IPS DF 6.9 (cell line): Measurements from ENCODE around the gene PRR5.

ENCODE experiments used
- DNase-seq: peaks from one replicate; pipeline ENCODE4 v3.0.0-alpha.2; 2013; ENCODE audit warnings: low read depth, low spot score
- H3K27ac ChIP-seq: one replicate; pipeline ENCODE4 v1.5.1; 2013; ENCODE audit warnings: low read length, control low read depth
- H3K27me3 ChIP-seq: 2 replicates; pipeline ENCODE4 v1.6.1; 2013; ENCODE audit warnings: mild to moderate bottlenecking, low read length; ENCODE audit not compliant: control insufficient read depth, insufficient read depth
- H3K36me3 ChIP-seq: 2 replicates; pipeline ENCODE4 v1.6.1; 2013; ENCODE audit warnings: low read length; ENCODE audit not compliant: control insufficient read depth, insufficient read depth
- H3K4me1 ChIP-seq: 2 replicates; pipeline ENCODE4 v1.6.1; 2013; ENCODE audit warnings: low read length; ENCODE audit not compliant: control insufficient read depth, insufficient read depth
- H3K4me3 ChIP-seq: 2 replicates; pipeline ENCODE4 v1.5.1; 2013; ENCODE audit warnings: mild to moderate bottlenecking, low read length
- H3K9me3 ChIP-seq: 2 replicates; pipeline ENCODE4 v1.6.1; 2013; ENCODE audit warnings: low read length, inconsistent platforms; ENCODE audit not compliant: control insufficient read depth, insufficient read depth
- WGBS: extraction: QIAGEN DNeasy Blood & Tissue Kit; methylation state at CpG from one replicate; pipeline ENCODE4 v1.1.7; 2013; ENCODE audit warnings: mixed read lengths, missing lambda C conversion rate; ENCODE audit not compliant: insufficient read length, insufficient coverage; 5-methylcytosine and 5-hydroxymethylcytosine counted together

The PRR5 gene

DNA sequence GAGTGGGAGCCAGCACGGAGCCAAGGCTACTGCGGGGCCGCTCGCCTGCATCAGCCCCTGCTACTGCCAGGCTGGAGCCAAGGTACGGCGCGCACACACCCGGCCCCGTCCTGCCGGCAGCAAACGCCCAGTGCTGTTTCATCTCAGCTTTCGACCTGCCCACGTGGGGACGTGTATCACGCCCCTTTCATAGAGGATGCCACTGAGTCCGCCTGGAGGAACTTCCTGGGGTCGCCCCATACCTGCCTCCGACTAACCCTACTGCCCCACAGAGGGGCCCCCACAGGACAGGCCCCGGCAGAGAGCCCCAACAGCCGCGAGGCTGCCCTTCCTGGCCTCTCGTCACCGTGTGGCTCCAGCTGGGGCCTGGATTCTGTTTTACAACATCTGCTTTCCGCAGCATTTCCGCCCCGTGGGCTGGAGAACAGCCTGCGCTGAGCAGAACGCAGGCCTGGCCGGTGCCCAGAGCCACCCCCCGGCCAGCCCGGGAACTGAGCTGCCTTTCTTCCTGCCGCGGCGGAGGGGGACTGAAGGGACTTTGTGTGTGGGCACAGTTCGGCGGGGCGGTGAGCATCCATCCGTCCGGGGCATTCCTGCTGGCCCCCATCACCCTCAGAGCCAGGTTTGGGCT, 27.5 kb downstream of the PRR5 start:
- Histone ChIP-seq H3K36me3 (no peaks in the 10 kb centered on the region), H3K27ac (no peak overlapping the region), H3K27me3 (no peaks in the 10 kb centered on the region), H3K4me1 (peaks cover 2% of the 10 kb centered on the region; the same call in 1 of the 2 replicates), H3K9me3 (no peaks in the 10 kb centered on the region), H3K4me3 (no peak overlapping the region)
- WGBS: no CpG with 5 or more reads among the region's 39 CpGs
- DNase-seq: no peak

GRCh38 chr22:44730022-44730393, 28.0 kb downstream of the PRR5 start:
- no peaks in the 10 kb centered on the region for H3K36me3 ChIP-seq
- no CpG with 5 or more reads among the region's 14 CpGs for WGBS
- H3K27ac ChIP-seq: no peak overlapping the region
- peaks cover 2% of the 10 kb centered on the region; the same call in 1 of the 2 replicates for H3K4me1 ChIP-seq
- H3K9me3 ChIP-seq: no peaks in the 10 kb centered on the region
- no peak for DNase-seq
- no peak overlapping the region for H3K4me3 ChIP-seq
- H3K27me3 ChIP-seq: no peaks in the 10 kb centered on the region

DNA sequence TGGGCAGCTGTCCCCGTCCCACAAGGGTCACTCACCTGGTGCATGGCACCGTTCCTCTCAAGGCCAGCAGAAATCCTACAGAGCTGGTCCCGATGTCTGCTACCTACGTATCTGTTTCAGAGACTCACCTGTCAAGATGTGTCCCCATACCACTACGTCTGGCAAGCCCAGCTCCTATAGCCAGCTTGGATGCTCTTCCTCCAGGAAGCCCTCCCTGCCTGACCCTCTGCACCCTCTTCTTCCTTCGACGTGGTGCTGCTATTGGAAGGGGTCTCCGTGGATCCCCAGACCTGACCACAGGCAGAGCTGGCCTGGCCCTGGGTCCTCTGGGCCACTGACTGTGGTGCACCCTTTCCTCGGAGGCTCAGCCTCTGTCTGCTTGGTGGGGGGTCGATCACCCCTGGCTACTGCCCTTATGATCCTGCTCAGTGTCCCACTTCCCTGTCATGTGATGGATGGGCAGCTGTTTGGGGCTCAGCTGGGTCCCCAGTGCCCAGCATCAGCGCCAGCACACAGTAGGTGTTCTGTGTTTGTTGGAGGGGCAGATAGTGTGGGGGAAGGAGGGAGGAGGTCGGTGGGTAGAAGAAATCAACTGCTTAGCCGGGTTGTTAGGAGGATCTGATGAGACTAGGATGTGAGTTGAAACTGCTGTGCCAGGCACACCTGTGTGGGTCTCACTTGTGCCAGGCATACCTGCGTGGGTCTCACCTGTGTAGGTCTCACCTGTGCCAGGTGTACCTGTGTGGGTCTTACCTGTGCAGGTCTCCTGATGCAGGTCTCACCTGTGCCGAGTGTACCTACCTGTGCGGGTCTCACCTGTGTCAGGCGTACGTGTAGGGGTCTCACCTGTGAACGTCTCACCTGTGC, 28.7 kb downstream of the PRR5 start:
- DNase-seq: no peak

GRCh38 chr22:44731357-44731970, 29.5 kb downstream of the PRR5 start:
- Histone ChIP-seq H3K4me1 (peaks cover 2% of the 10 kb centered on the region; the same call in 1 of the 2 replicates), H3K27ac (no peak overlapping the region), H3K36me3 (no peaks in the 10 kb centered on the region; the same call in 1 of the 2 replicates), H3K4me3 (no peak overlapping the region), H3K27me3 (no peaks in the 10 kb centered on the region), H3K9me3 (no peaks in the 10 kb centered on the region)
- WGBS: no CpG with 5 or more reads among the region's 7 CpGs
- DNase-seq: no peak

More for the DNA sequence above, 28.7 kb downstream of the PRR5 start:
- Histone ChIP-seq H3K27ac (no peak overlapping the region), H3K27me3 (no peaks in the 10 kb centered on the region), H3K4me1 (peaks cover 2% of the 10 kb centered on the region; the same call in 1 of the 2 replicates), H3K4me3 (no peak overlapping the region), H3K9me3 (no peaks in the 10 kb centered on the region), H3K36me3 (no peaks in the 10 kb centered on the region)
- no CpG with 5 or more reads among the region's 19 CpGs for WGBS

GRCh38 chr22:44732017-44732561, 30.1 kb downstream of the PRR5 start:
- H3K27ac ChIP-seq: no peak overlapping the region
- no peaks in the 10 kb centered on the region for H3K27me3 ChIP-seq
- no peaks in the 10 kb centered on the region for H3K9me3 ChIP-seq
- WGBS: no CpG with 5 or more reads among the region's 21 CpGs
- H3K4me3 ChIP-seq: no peak overlapping the region
- DNase-seq: no peak
- H3K36me3 ChIP-seq: no peaks in the 10 kb centered on the region; the same call in 1 of the 2 replicates
- peaks cover 2% of the 10 kb centered on the region; the same call in 1 of the 2 replicates for H3K4me1 ChIP-seq

DNA sequence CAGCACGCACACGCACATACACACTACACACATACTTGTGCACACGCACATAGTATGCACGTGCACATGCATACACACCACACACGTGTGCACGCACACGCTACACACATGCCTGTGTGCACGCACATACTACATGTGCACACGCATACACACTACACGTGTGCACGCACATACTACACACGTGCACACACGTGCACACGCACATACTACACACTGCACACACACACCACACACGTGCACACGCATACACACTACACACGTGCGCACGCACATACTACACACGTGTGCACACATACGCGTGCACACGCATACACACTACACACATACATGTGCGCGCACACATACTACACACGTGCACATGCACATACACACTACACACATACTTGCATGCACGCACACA, 30.7 kb downstream of the PRR5 start:
- no peaks in the 10 kb centered on the region; the same call in 1 of the 2 replicates for H3K36me3 ChIP-seq
- no peak for DNase-seq
- WGBS: no CpG with 5 or more reads among the region's 27 CpGs
- H3K4me3 ChIP-seq: no peak overlapping the region
- H3K27ac ChIP-seq: no peak overlapping the region
- H3K9me3 ChIP-seq: no peaks in the 10 kb centered on the region
- no peaks in the 10 kb centered on the region for H3K27me3 ChIP-seq
- H3K4me1 ChIP-seq: peaks cover 4% of the 10 kb centered on the region; the same call in 1 of the 2 replicates

DNA sequence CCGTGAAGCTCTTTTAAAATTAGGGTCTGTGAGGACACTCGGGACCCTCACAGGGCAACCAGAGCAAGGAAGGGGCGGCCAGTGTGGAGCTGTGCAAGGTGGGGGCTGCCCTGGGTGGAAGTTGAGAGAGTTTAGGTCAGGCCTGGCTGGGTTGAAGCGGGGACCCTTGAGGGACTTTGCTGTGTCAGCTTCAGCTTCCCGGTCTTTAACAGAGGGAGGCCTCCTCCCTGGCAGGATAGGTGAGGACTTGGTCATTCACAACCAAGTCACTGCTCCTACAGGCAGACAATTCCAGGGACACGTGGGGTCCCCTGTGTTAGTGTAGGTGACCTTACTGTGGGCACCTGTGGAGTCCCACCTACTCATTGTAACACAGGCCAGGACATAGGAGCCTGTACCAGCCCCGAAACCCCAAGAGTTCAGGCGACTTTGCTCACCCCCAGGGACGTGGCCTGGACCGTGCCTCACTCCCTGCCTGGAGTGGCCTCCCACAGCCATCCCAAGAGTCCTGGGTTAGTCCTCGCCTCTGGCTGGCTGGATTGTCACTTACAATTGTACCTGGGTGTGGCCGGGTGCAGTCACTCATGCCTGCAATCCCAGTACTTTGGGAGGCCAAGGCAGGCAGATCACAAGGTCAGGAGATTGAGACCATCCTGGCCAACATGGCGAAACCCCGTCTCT, 31.6 kb downstream of the PRR5 start:
- H3K9me3 ChIP-seq: no peaks in the 10 kb centered on the region
- peaks cover 10% of the 10 kb centered on the region; the same call in 1 of the 2 replicates for H3K4me1 ChIP-seq
- H3K27ac ChIP-seq: no peak overlapping the region
- no peak overlapping the region for H3K4me3 ChIP-seq
- no peaks in the 10 kb centered on the region for H3K27me3 ChIP-seq
- H3K36me3 ChIP-seq: no peaks in the 10 kb centered on the region; the same call in 1 of the 2 replicates
- no CpG with 5 or more reads among the region's 14 CpGs for WGBS
- no peak for DNase-seq

- no peaks in the 10 kb centered on the region for H3K9me3 ChIP-seq
- no peaks in the 10 kb centered on the region for H3K27me3 ChIP-seq
- H3K4me3 ChIP-seq: no peak overlapping the region
- H3K27ac ChIP-seq: no peak overlapping the region
- no CpG with 5 or more reads among the region's 8 CpGs for WGBS
- DNase-seq: no peak
- H3K4me1 ChIP-seq: peaks cover 10% of the 10 kb centered on the region; the same call in 1 of the 2 replicates
- H3K36me3 ChIP-seq: no peaks in the 10 kb centered on the region; the same call in 1 of the 2 replicates
Observed at GRCh38 chr22:44734278-44734677, 32.3 kb downstream of the PRR5 start.

GRCh38 chr22:44734801-44735517, 33.0 kb downstream of the PRR5 start:
- Histone ChIP-seq H3K9me3 (no peaks in the 10 kb centered on the region), H3K4me1 (peaks cover 10% of the 10 kb centered on the region; the same call in 1 of the 2 replicates), H3K36me3 (no peaks in the 10 kb centered on the region; the same call in 1 of the 2 replicates), H3K27ac (no peak overlapping the region), H3K4me3 (no peak overlapping the region; the same call in 1 of the 2 replicates), H3K27me3 (no peaks in the 10 kb centered on the region)
- no peak for DNase-seq
- no CpG with 5 or more reads among the region's 23 CpGs for WGBS
